Sigmoid colon (tissue), 7 donors: ENCODE measurements around the gene INCENP. TPM values are rescaled to one million over a fixed set of nuclear protein-coding genes. Genes with fewer than 3 reads are reported as not detected.

ENCODE experiments used
- DNase-seq: peaks from one replicate; pipeline ENCODE4 v3.0.0-alpha.2; 2019
- H3K27ac ChIP-seq, 4 donors: fragments of 200-600 bp; sonication (generic); one replicate each; pipeline ENCODE4 v1.5.1; 2016 to 2019; ENCODE audit warnings: mild to moderate bottlenecking in 1 of 4
- H3K27me3 ChIP-seq, 3 donors: fragments of 200-600 bp; sonication (generic); one replicate each; pipeline ENCODE4 v1.5.1; 2019; ENCODE audit warnings: mild to moderate bottlenecking in 1 of 3
- H3K36me3 ChIP-seq, 4 donors: fragments of 200-600 bp; sonication (generic); one replicate each; pipeline ENCODE4 v1.5.1; 2016 to 2019
- H3K4me1 ChIP-seq, 4 donors: fragments of 200-600 bp; sonication (generic); one replicate each; pipeline ENCODE4 v1.5.1; 2017 to 2019
- H3K4me3 ChIP-seq, 4 donors: fragments of 200-600 bp; sonication (generic); one replicate each; pipeline ENCODE4 v1.5.1; 2017 to 2019; ENCODE audit warnings: mild to moderate bottlenecking in 2 of 4, moderate library complexity in 1 of 4
- H3K9me3 ChIP-seq, 4 donors: fragments of 200-600 bp in 3 of 4; sonication (generic) in 3 of 4; one replicate each; pipeline versions ENCODE4 v1.5.1 to v1.6.1; 2013 to 2019
- EP300 ChIP-seq, 4 donors: sonication (generic); formaldehyde crosslinking; IDR thresholded peaks; one replicate each; pipeline ENCODE4 v1.6.1; 2017; ENCODE audit warnings: antibody characterized with exemption in 4 of 4
- POLR2A ChIP-seq, 2 donors: fragments of 450-650 bp; IDR thresholded peaks; one replicate each; pipeline ENCODE4 v1.6.1; 2016; ENCODE audit warnings: antibody characterized with exemption in 2 of 2, mild to moderate bottlenecking in 2 of 2, moderate library complexity in 2 of 2
- POLR2AphosphoS5 ChIP-seq, 4 donors: sonication (generic); formaldehyde crosslinking; IDR thresholded peaks; one replicate each; pipeline ENCODE4 v1.6.1; 2017; ENCODE audit warnings: antibody characterized with exemption in 4 of 4
- WGBS, 2 donors: extraction: QIAGEN DNeasy Blood & Tissue Kit; methylation state at CpG; one replicate each; pipeline ENCODE4 v1.1.7; 2013; 5-methylcytosine and 5-hydroxymethylcytosine counted together
- intact Hi-C: fragments of 100-400 bp; cut with DNase I; formaldehyde crosslinking; loops from one replicate; pipeline ENCODE4 v1.15.1; 2023
- polyA plus RNA-seq, 3 donors: library from polyadenylated mRNA; stranded (reverse); fragments of 200-250 nt; gene quantifications; one replicate each; pipeline ENCODE4 v1.2.3, GENCODE V29; 2013
- total RNA-seq, 4 donors: library from RNA; depleted of rRNA; stranded (reverse); fragments of >200 nt; gene quantifications; one replicate each; pipeline ENCODE4 v1.1.0, GENCODE V29; 2016
- TF ChIP-seq, protein P1 (sequence below), 4 experiments: fragments of 450-650 bp in 3 of 4; fragments of 200-600 bp in 1 of 4; IDR thresholded peaks; one replicate each; pipeline ENCODE4 v1.5.1; 2016 to 2019; ENCODE audit warnings: antibody characterized with exemption in 4 of 4, mild to moderate bottlenecking in 3 of 4, moderate library complexity in 2 of 4
- donor health status: healthy with polysubstance abuse.
- donor health status: Bipolar disorder and iron deficiency.
- donor health status: healthy.

INCENP gene
- total and polyA plus RNA-seq, 7 donors = 4.2 to 25.3 (median 8.9) TPM

DNA sequence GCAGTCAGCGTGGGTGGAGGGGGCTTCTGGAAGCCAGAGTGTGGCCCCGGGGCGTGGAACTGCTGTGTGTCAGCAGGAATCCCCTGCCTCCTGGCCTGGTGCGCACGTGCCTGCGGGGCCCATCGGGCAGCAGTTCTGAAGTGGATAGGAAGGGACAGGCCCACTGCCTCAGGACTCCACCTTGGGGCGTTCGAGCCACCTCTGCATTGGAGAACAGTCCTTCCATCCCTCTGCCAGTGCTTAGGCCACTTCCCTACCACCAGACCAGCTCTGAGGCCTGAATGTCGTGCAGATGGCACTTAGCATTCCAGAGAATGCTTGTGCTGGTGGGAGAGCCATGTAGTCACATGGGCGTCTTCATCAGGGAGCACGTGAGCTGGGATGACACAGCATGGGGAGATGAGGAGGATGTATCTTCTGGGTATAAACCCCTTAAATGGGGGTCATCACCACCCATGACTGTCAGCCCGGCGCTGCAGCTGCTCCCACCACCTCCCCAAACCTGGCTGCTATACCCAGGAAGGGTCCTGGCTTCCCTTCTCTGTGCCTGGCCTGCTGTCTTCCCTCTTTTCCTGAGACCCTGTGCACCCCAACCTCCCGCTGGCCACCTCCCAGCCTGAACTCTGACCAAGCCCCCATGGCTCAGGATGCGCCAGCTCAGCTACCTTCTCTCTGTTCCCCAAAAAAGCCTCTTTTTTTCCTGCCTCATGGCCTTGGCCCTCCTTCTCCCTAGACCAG, 9.7 kb downstream of the INCENP start:
- WGBS, 2 donors = 92 to 94% methylated on average over 16 of the region's 16 CpGs
- no peak overlapping the region for H3K27ac ChIP-seq
- peaks cover 0 to 50% (median 24%) of the 10 kb centered on the region in 4 donors for H3K36me3 ChIP-seq
- TF ChIP-seq, protein P1, sequence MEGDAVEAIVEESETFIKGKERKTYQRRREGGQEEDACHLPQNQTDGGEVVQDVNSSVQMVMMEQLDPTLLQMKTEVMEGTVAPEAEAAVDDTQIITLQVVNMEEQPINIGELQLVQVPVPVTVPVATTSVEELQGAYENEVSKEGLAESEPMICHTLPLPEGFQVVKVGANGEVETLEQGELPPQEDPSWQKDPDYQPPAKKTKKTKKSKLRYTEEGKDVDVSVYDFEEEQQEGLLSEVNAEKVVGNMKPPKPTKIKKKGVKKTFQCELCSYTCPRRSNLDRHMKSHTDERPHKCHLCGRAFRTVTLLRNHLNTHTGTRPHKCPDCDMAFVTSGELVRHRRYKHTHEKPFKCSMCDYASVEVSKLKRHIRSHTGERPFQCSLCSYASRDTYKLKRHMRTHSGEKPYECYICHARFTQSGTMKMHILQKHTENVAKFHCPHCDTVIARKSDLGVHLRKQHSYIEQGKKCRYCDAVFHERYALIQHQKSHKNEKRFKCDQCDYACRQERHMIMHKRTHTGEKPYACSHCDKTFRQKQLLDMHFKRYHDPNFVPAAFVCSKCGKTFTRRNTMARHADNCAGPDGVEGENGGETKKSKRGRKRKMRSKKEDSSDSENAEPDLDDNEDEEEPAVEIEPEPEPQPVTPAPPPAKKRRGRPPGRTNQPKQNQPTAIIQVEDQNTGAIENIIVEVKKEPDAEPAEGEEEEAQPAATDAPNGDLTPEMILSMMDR (IDR thresholded peaks at IDR 0.05) = no peak
- TF ChIP-seq POLR2A (IDR thresholded peaks at IDR 0.05) (no peak), POLR2AphosphoS5 (IDR thresholded peaks at IDR 0.05) (no peak), EP300 (IDR thresholded peaks at IDR 0.05) (no peak)
- DNase-seq = no peak
- no peak overlapping the region for H3K4me3 ChIP-seq
- no peaks in the 10 kb centered on the region for H3K4me1 ChIP-seq
- intact Hi-C loops = no loop called here
- no peaks in the 10 kb centered on the region for H3K27me3 ChIP-seq
- no peaks in the 10 kb centered on the region for H3K9me3 ChIP-seq

DNA sequence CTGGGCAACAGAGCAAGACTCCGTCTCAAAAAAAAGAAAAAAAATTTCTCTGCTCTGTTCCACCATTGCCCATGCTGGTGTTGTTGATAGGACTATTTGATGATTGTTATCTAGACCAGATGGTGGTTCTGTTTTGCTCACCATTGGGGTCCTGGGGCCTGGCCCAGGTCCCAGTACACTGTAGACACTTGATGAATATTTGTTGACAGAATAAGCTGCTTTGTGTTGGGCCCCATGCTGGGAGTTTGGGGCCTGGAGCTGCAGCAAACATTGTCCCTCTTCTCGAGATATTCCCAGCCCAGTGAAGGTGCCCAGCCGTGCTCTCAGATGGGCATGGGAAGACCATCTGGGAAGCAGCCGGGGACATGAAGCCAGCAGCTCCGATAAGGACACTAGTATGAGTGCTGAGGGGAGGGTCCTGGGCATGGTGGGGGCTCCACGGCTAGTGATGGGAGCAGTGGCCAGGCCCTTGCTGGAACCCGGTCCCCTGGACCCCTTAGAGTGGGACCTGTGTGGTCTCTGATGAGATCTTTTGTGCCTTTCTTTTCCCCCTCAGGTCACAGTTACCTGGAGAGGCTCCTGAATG, 13.6 kb downstream of the INCENP start:
- no peak for DNase-seq
- Histone ChIP-seq H3K4me1 (no peaks in the 10 kb centered on the region), H3K9me3 (no peaks in the 10 kb centered on the region), H3K27ac (no peak overlapping the region), H3K36me3 (peaks cover 8 to 54% (median 25%) of the 10 kb centered on the region in 4 donors), H3K27me3 (no peaks in the 10 kb centered on the region), H3K4me3 (no peak overlapping the region)
- intact Hi-C loops = no loop called here
- TF ChIP-seq POLR2A (IDR thresholded peaks at IDR 0.05) = no peak
- TF ChIP-seq POLR2AphosphoS5 (IDR thresholded peaks at IDR 0.05) = no peak
- TF ChIP-seq, protein P1 (IDR thresholded peaks at IDR 0.05) = no peak
- no peak for TF ChIP-seq EP300 (IDR thresholded peaks at IDR 0.05)
- 95 to 97% methylated on average over 7 of the region's 7 CpGs for WGBS, 2 donors

DNA sequence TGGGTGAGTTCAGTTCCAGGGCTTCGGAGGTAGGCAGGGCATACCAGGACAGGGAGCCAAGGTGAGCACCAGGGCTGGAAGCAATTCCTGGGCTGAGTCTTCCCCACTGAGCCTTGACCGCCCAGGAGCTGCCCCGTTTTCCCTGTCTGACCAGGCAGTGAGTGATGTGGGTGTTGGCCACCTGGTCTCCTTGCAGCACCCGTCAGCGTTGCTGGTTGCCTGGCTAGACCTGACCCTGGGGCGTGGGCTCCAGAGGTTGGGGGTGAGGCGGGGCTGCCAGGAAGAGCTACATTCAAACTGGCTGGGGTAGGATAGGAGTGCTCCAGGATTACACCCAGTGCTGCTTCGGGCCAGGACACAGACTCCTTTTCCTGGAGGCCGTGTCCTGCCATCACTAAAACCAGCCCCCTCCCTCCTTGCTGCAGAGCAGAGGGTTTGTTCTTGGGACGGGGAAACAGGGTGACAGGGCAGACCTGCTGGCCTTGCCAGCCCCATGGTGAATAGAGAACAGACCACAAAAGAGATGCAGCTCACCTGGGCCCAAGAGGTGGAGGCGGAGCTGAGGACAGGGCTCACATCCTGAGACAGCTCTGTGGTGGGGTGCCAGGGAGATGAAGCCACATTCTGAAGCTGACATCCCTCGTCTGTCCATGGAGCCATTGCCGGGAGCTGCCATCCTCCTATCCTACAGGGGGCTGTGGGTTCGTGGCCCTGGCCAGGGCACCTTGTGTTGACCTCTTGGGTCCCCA, 14.2 kb downstream of the INCENP start:
- WGBS, 2 donors = 95% methylated on average over 14 of the region's 14 CpGs
- Histone ChIP-seq H3K4me1 (no peaks in the 10 kb centered on the region), H3K27me3 (no peaks in the 10 kb centered on the region), H3K9me3 (no peaks in the 10 kb centered on the region), H3K36me3 (peaks cover 8 to 56% (median 25%) of the 10 kb centered on the region in 4 donors), H3K4me3 (no peak overlapping the region), H3K27ac (no peak overlapping the region)
- TF ChIP-seq POLR2A (IDR thresholded peaks at IDR 0.05) = no peak
- no peak for TF ChIP-seq POLR2AphosphoS5 (IDR thresholded peaks at IDR 0.05)
- TF ChIP-seq, protein P1 (IDR thresholded peaks at IDR 0.05) = no peak
- no peak for TF ChIP-seq EP300 (IDR thresholded peaks at IDR 0.05)
- DNase-seq = no peak
- intact Hi-C loops = no loop called here

DNA sequence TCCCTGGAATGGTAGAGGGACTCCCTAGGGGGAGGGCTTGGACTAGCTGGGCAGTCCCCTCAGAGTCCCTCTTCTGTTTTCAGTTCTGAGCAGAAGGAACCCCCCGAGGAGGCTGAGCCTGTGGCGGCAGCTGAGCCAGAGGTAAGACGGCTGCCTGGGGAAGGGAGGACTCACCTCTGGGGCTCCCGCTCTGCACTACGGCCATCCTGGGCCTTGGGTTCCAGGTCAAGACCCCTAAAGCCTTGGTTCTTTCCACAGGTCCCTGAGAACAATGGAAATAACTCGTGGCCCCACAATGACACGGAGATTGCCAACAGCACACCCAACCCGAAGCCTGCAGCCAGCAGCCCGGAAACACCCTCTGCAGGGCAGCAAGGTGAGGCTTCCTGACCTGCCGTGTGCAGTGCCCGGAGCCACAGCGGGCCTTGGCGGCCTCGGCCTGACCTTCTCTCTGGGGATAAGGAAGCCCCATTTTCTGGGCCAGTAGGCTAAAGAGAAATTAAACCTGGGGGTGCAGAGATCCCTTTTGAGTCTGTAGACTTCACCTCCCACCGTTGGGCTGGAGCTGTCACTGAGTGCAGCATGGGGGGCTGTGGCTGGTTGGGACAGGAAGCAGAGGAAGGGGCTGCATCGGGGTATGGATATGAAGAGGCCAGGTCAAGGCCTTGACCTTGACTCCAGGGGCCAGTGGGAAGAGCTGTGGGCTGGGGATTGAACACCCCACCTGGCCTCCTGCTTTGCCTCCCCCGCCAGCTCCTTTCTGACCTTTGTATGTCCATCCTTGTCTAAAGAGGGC, 15.0 kb downstream of the INCENP start:
- Histone ChIP-seq H3K27me3 (no peaks in the 10 kb centered on the region), H3K36me3 (peaks cover 8 to 56% (median 25%) of the 10 kb centered on the region in 4 donors), H3K4me3 (no peak overlapping the region), H3K9me3 (no peaks in the 10 kb centered on the region), H3K27ac (no peak overlapping the region), H3K4me1 (no peaks in the 10 kb centered on the region)
- intact Hi-C loops = no loop called here
- WGBS, 2 donors = 92 to 96% methylated on average over 17 of the region's 17 CpGs
- no peak for DNase-seq
- TF ChIP-seq, protein P1 (IDR thresholded peaks at IDR 0.05) = no peak
- no peak for TF ChIP-seq POLR2A (IDR thresholded peaks at IDR 0.05)
- no peak for TF ChIP-seq POLR2AphosphoS5 (IDR thresholded peaks at IDR 0.05)
- TF ChIP-seq EP300 (IDR thresholded peaks at IDR 0.05) = no peak
